Smooth muscle cell (in vitro differentiated cells): ENCODE data around the gene ATP5F1D. TPM values are rescaled to one million over a fixed set of nuclear protein-coding genes. Genes with fewer than 3 reads are reported as not detected.
A peak's percentile ranks its signal among the peaks of the same experiment; 100 is the strongest.

ENCODE experiments used
- DNase-seq: peaks from one replicate; lab custom pipeline; 2025; ENCODE audit not compliant: unreplicated experiment; lab: John Stamatoyannopoulos, UW
- H2AFZ ChIP-seq: fragments of 200-600 bp; sonication (generic); 2 replicates; pipeline ENCODE4 v1.6.0; 2016; ENCODE audit warnings: antibody characterized with exemption, low read depth, mild to moderate bottlenecking
- H3F3A ChIP-seq: fragments of 200-600 bp; sonication (generic); 2 replicates; pipeline ENCODE4 v1.6.0; 2017; ENCODE audit warnings: antibody characterized with exemption, low read depth
- H3K27ac ChIP-seq: fragments of 200-600 bp; sonication (generic); 2 replicates; pipeline ENCODE4 v1.5.1; 2016; ENCODE audit warnings: low read depth, mild to moderate bottlenecking
- H3K27me3 ChIP-seq: fragments of 200-600 bp; sonication (generic); 2 replicates; pipeline ENCODE4 v1.6.1; 2016; ENCODE audit warnings: low read depth, mild to moderate bottlenecking
- H3K36me3 ChIP-seq: fragments of 200-600 bp; sonication (generic); 2 replicates; pipeline ENCODE4 v1.5.1; 2016; ENCODE audit warnings: low read depth
- H3K4me1 ChIP-seq: fragments of 200-600 bp; sonication (generic); 2 replicates; pipeline ENCODE4 v1.5.1; 2016; ENCODE audit warnings: low read depth
- H3K4me2 ChIP-seq: fragments of 200-600 bp; sonication (generic); 2 replicates; pipeline ENCODE4 v1.6.0; 2016; ENCODE audit warnings: mild to moderate bottlenecking
- H3K4me3 ChIP-seq: fragments of 200-600 bp; sonication (generic); 2 replicates; pipeline ENCODE4 v1.5.1; 2016; ENCODE audit warnings: mild to moderate bottlenecking
- H3K79me2 ChIP-seq: fragments of 200-600 bp; sonication (generic); 2 replicates; pipeline ENCODE4 v1.6.0; 2016; ENCODE audit warnings: low read depth, mild to moderate bottlenecking
- H3K9ac ChIP-seq: fragments of 200-600 bp; sonication (generic); 2 replicates; pipeline ENCODE4 v1.6.0; 2016; ENCODE audit warnings: low read depth
- H3K9me3 ChIP-seq: fragments of 200-600 bp; sonication (generic); replicated peaks from 2 replicates; pipeline ENCODE4 v1.5.1; 2016; ENCODE audit warnings: low read depth
- H4K20me1 ChIP-seq: fragments of 200-600 bp; sonication (generic); 2 replicates; pipeline ENCODE4 v1.6.0; 2016; ENCODE audit warnings: low read depth
- WGBS: methylation state at CpG from one replicate; pipeline ENCODE4 v1.1.7; 2016; ENCODE audit warnings: low lambda C conversion rate; 5-methylcytosine and 5-hydroxymethylcytosine counted together
- polyA plus RNA-seq: library from polyadenylated mRNA; unstranded; fragments of >200 nt; fragmentation: Nextera tagmentation; extraction: Ambion mirVana; gene quantifications from 2 replicates; pipeline ENCODE4 v1.2.1, GENCODE V29; 2016
- total RNA-seq: library from RNA; depleted of rRNA; stranded (reverse); fragments of >200 nt; gene quantifications from 2 replicates; pipeline ENCODE4 v1.2.3, GENCODE V29; 2014
- TF ChIP-seq, protein P1 (sequence below): fragments of 200-600 bp; sonication (generic); IDR thresholded peaks from 2 replicates; pipeline ENCODE4 v1.5.1; 2017; ENCODE audit warnings: borderline replicate concordance, mild to moderate bottlenecking, antibody characterized with exemption; ENCODE audit not compliant: insufficient read depth, poor library complexity, severe bottlenecking

Gene ATP5F1D
- total and polyA plus RNA-seq, 2 experiments from 2014 or later = 68.8 to 272 TPM

DNA sequence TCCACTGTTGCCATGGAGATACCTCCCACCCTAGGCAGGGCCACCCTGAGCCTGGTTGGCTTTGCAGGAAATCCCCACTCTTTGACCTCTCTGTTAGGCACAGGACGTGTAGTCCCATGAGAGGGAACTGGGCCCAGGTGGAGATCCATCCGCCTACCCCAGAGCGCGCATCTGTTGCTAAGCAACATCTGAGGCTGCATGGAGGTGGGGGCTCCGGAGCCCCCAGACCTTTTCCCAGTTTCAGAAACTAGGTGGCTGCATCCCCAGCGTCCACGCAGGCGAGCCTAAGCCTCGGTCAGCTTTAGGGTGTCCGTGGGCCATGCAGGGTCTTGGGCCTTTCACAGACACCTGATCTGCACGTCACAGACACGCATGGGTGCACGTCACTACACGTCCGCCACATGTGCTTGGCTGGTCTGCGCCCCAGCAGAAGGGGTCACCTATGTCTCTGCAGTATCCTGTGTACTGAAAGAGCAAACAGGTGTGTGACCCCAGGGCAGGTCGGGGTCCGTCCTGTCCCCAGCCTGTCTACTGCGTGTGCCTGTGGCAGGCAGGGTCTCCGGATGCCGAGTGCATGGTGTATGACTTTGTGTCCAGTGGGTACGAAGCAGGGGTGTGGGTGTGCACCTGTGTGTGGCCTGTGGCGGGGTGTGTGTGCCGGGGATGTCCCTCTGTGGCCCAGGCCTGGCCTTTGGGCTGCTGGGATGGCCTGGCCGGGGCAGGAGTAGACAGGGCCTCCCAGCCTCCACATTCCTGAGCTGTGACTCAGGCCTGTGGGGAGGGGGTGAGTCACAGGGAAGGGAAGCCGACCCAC lies 23.5 kb downstream of the ATP5F1D start:
- H3K27me3 ChIP-seq = no peaks in the 10 kb centered on the region
- no peaks in the 10 kb centered on the region for H3K36me3 ChIP-seq
- peaks cover 42% of the 10 kb centered on the region for H3F3A ChIP-seq
- peaks cover 5% of the 10 kb centered on the region for H3K79me2 ChIP-seq
- peak overlapping the region; percentile 97 for H3K27ac ChIP-seq
- 62% methylated on average over 24 of the region's 26 CpGs for WGBS
- no peak overlapping the region for H3K4me3 ChIP-seq
- H3K9ac ChIP-seq = peak overlapping the region; percentile 47
- peaks cover 10% of the 10 kb centered on the region for H4K20me1 ChIP-seq
- no peak for DNase-seq
- H3K4me2 ChIP-seq = peak overlapping the region; percentile 91
- no peak overlapping the region for H2AFZ ChIP-seq
- TF ChIP-seq, protein P1, sequence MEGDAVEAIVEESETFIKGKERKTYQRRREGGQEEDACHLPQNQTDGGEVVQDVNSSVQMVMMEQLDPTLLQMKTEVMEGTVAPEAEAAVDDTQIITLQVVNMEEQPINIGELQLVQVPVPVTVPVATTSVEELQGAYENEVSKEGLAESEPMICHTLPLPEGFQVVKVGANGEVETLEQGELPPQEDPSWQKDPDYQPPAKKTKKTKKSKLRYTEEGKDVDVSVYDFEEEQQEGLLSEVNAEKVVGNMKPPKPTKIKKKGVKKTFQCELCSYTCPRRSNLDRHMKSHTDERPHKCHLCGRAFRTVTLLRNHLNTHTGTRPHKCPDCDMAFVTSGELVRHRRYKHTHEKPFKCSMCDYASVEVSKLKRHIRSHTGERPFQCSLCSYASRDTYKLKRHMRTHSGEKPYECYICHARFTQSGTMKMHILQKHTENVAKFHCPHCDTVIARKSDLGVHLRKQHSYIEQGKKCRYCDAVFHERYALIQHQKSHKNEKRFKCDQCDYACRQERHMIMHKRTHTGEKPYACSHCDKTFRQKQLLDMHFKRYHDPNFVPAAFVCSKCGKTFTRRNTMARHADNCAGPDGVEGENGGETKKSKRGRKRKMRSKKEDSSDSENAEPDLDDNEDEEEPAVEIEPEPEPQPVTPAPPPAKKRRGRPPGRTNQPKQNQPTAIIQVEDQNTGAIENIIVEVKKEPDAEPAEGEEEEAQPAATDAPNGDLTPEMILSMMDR = no peak
- no peaks in the 10 kb centered on the region for H3K9me3 ChIP-seq
- peaks cover 55% of the 10 kb centered on the region for H3K4me1 ChIP-seq

GRCh38 chr19:1265615-1266128 lies 24.1 kb downstream of the ATP5F1D start:
- Histone ChIP-seq H3K9ac (peak overlapping the region; percentile 80), H2AFZ (no peak overlapping the region), H3K27me3 (no peaks in the 10 kb centered on the region), H3K4me2 (peak overlapping the region; percentile 91), H3K9me3 (no peaks in the 10 kb centered on the region), H3K4me3 (peak overlapping the region; percentile 68), H4K20me1 (peaks cover 16% of the 10 kb centered on the region), H3K36me3 (no peaks in the 10 kb centered on the region), H3K27ac (peak overlapping the region; percentile 97), H3K4me1 (peaks cover 56% of the 10 kb centered on the region), H3F3A (peaks cover 44% of the 10 kb centered on the region), H3K79me2 (peaks cover 11% of the 10 kb centered on the region)
- peak; percentile 88 for DNase-seq
- 1% methylated on average over 15 of the region's 28 CpGs for WGBS
- TF ChIP-seq, protein P1 = no peak

GRCh38 chr19:1266129-1266915 lies 24.8 kb downstream of the ATP5F1D start:
- TF ChIP-seq, protein P1 = no peak
- WGBS = 2% methylated on average over 63 of the region's 84 CpGs
- H3K36me3 ChIP-seq = no peaks in the 10 kb centered on the region
- no peaks in the 10 kb centered on the region for H3K27me3 ChIP-seq
- H3K9me3 ChIP-seq = no peaks in the 10 kb centered on the region
- H4K20me1 ChIP-seq = peaks cover 23% of the 10 kb centered on the region
- peak overlapping the region; percentile 68 for H3K4me3 ChIP-seq
- no peak overlapping the region for H2AFZ ChIP-seq
- peaks cover 18% of the 10 kb centered on the region for H3K79me2 ChIP-seq
- peak; percentile 83 for DNase-seq
- H3F3A ChIP-seq = peaks cover 51% of the 10 kb centered on the region
- peak overlapping the region; percentile 91 for H3K4me2 ChIP-seq
- peak overlapping the region; percentile 97 for H3K27ac ChIP-seq
- peak overlapping the region; percentile 80 for H3K9ac ChIP-seq
- H3K4me1 ChIP-seq = peaks cover 61% of the 10 kb centered on the region
